T-helper 9 cell (primary cell): ENCODE results near the gene LARP4B.

Experiments used
- DNase-seq: peaks from one replicate; pipeline ENCODE4 v3.0.0-alpha.2; 2020

Gene LARP4B

GRCh38 chr10:822197-822596 is 109.3 kb downstream of the LARP4B start:
- DNase-seq: no peak

- DNase-seq: no peak
Measured at GRCh38 chr10:821322-821721, 110.2 kb downstream of the LARP4B start.

GRCh38 chr10:819816-820215 is 111.7 kb downstream of the LARP4B start:
- DNase-seq: no peak

- DNase-seq: no peak
Measured at GRCh38 chr10:819326-819725, 112.2 kb downstream of the LARP4B start.

- no peak for DNase-seq
Measured at GRCh38 chr10:818526-819220, 112.8 kb downstream of the LARP4B start.

- DNase-seq: no peak
Measured at GRCh38 chr10:818010-818409, 113.5 kb downstream of the LARP4B start.

- no peak for DNase-seq
Measured at GRCh38 chr10:817371-817770, 114.1 kb downstream of the LARP4B start.

- DNase-seq: no peak
Measured at GRCh38 chr10:816958-817357, 114.5 kb downstream of the LARP4B start.

GRCh38 chr10:816091-816477 is 115.4 kb downstream of the LARP4B start:
- no peak for DNase-seq

- DNase-seq: no peak
Measured at GRCh38 chr10:815338-816090, 116.0 kb downstream of the LARP4B start.

- DNase-seq: no peak
Measured at GRCh38 chr10:814536-815302, 116.8 kb downstream of the LARP4B start.

- DNase-seq: no peak
Measured at GRCh38 chr10:813286-813685, 118.2 kb downstream of the LARP4B start.

- no peak for DNase-seq
Measured at GRCh38 chr10:812787-813186, 118.7 kb downstream of the LARP4B start.

GRCh38 chr10:811379-812175 is 119.9 kb downstream of the LARP4B start:
- no peak for DNase-seq

GRCh38 chr10:810351-810846 is 121.1 kb downstream of the LARP4B start:
- DNase-seq: no peak

GRCh38 chr10:809671-810350 is 121.7 kb downstream of the LARP4B start:
- no peak for DNase-seq

- DNase-seq: no peak
Measured at GRCh38 chr10:807958-808353, 123.5 kb downstream of the LARP4B start.

GRCh38 chr10:807163-807957 is 124.1 kb downstream of the LARP4B start:
- DNase-seq: no peak

- no peak for DNase-seq
Measured at GRCh38 chr10:806451-807162, 124.9 kb downstream of the LARP4B start.

GRCh38 chr10:805620-806305 is 125.7 kb downstream of the LARP4B start:
- no peak for DNase-seq
